NCI-H1930 (cell line): ENCODE measurements around the gene RAB3D.
"Not testable (repeated sequence)": the region's sequence is repeated elsewhere in the genome, so short reads cannot be mapped to it uniquely, and the experiment has no call there.

Experiments
- DNase-seq, 2 experiments: peaks; one replicate each; lab custom pipeline; 2025; lab: John Stamatoyannopoulos, UW

The RAB3D gene

GRCh38 chr19:11338121-11338520, 1.3 kb downstream of the RAB3D start:
- no peak for DNase-seq

DNA sequence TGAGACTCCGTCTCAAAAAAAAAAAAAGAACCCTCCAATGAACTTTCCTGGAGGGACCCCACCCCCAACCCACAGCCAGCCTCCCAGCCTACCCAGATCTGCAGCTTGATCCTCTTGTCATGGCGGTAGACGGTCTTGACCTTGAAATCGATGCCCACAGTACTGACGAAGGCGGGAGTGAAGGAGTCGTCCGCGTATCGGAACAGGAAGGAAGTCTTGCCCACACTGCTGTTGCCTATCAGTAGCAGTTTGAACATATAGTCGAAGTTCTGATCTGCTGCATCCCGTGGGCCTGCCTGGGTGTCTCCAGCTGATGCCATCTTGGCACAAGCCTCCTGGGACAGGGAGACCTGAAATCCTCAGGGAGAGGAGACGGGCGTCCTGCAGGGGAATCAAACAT, 2.4 kb downstream of the RAB3D start:
- no peak for DNase-seq

DNA sequence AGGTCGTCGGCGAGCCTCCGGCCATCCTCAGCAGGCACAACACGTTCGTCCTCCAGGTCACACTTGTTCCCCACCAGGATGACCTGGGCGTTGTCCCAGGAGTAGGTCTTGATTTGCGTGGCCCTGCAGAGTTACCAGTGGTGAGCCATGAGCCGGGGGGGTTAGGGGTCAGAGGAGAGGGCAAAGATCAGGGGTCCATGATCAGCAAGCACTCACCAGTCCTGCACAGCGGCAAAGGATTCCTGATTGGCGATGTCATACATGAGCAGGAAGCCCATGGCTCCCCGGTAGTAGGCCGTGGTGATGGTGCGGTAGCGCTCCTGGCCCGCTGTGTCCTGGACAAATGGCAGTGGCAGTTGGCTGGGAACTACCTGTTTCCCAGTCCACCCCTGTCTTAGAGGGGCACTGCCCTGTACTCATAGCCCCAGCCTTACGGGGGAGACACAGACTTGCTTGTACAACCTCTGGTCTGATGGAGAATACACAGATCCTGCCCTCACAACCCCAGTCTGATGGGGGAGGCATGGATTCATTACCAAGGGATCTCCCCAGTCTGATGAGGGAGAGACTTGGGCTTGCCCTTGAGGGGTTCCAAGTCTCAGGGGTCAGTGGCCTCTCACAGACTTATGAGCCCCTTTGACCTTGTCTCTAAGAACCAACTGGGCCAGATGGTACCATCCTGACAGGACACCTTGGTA, 3.9 kb downstream of the RAB3D start:
- DNase-seq: no peak

DNA sequence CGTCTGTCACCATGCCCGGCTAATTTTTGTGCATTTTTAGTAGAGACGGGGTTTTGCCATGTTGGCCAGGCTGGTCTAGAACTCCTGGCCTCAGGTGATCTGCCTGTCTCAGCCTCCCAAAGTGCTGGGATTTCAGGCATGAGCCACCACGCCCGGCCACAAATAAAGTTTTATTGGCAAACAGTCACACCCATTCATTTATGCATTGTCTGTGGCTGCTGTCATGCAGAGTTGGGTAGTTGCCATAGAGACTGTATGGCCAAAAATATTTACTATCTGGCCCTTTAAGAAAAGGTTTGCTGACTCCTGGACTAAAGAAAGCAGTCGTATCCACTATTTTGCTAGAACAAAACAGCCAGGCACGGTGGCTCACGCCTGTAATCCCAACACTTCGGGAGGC, 5.6 kb downstream of the RAB3D start:
- DNase-seq: not testable (repeated sequence)

- DNase-seq: no peak
Measured at GRCh38 chr19:11332822-11333221, 6.6 kb downstream of the RAB3D start.

GRCh38 chr19:11331502-11331901, 8.0 kb downstream of the RAB3D start:
- DNase-seq: no peak

DNA sequence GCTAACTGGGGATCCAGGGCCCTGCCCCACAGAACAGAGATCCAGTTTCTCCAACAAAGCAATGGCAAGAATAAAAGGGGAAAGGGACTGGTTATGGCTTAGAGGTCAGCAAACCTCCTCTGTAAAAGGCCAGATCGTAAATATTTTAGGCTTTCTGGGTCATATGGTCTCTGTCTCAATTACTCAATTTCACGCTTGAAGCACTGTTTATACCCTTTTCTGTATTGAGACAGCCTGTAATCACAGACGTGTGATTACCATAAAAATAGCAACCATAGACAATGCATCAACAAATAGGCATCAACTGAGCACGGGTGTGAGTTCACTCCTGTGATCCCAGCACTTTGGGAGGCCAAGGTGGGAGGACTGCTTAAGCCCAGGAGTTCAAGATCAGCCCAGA, 9.3 kb downstream of the RAB3D start:
- no peak for DNase-seq

- no peak for DNase-seq
Measured at GRCh38 chr19:11325544-11325943, 13.9 kb downstream of the RAB3D start.

- DNase-seq: no peak
Measured at GRCh38 chr19:11324748-11325389, 14.6 kb downstream of the RAB3D start.

- DNase-seq: no peak
Measured at GRCh38 chr19:11324079-11324661, 15.3 kb downstream of the RAB3D start.

DNA sequence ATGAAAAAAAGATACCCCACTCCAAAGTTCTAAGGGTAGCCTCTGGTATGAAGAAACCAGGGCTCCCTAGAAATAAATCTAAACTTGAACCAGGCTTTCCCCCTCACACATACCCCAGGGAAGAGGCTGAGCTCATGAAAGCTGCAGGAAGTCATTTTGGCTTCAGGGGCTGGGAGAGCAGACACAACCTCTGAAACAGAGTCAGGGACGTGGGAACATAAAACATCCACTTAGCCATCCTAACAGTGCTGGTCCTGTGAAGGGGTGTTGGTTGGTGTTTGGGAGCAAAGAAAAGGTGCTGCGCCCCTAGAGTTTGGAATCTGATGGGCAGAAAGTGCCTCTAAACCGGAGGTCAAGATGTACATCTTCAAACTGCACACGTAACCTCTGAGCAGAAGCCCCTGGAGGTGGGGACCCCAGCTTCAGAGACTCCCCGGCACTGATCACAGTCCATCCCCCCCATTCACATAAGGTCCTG, 15.8 kb downstream of the RAB3D start:
- no peak for DNase-seq

- no peak for DNase-seq
Measured at GRCh38 chr19:11322269-11323024, 17.0 kb downstream of the RAB3D start.

DNA sequence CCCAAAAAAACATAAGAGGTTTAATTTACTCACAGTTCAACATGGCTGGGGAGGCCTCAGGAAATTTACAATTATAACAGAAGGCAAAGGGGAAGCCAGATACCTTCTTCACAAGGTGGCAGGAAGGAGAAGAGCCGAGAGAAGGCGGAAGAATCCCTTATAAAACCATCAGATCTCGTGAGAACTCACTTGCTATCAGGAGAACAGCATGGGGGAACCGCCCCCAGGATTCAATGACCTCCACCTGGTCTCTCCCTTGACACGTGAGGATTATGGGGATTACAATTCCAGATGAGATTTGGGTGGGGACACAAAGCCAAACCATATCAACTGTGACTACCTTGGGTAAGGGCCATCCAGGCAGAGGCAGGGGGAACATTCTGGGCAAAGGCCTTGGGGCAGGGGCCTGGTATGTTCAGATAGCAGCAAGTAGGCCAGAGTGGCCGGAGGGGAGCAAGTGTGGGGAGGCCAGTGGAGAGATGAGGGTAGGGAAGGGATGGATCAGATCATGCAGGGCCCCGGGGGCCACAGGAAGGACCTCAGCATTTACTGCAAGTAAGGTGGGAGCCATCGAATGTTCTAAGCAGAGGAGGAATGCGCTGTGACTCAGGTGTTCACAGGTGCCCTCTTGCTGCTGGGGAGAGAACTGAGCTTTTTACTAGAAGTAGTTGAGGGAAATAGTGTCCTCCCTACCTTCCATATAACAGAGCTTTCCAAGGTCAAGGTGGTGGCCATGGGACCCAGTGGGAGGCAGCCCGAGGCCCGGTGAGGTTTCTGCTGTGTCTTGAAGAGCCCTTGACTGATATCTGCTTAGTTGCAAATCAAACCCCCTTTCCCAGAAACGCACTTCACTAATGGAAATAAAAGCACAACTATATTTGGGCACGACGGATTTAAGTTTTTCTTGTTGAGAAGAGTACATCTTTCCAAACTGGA, 18.0 kb downstream of the RAB3D start:
- DNase-seq: no peak

GRCh38 chr19:11320278-11320995, 19.0 kb downstream of the RAB3D start:
- DNase-seq: not testable (repeated sequence)

DNA sequence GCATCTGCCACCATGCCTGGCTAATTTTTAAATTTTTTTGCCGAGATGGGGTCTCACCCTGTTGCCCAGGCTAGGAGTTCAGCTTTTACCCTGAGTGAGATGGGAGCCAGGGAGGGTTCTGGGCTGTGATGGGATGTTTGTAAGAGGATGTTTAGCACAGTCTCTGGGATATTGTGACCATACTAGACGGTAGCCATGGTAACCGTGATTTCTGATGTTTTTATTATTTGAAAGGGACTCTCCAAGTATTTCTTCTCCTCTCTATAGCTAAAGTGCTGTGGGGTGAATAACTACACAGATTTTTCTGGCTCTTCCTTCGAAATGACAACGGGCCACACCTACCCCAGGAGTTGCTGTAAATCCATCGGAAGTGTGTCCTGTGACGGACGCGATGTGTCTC, 33.1 kb downstream of the RAB3D start:
- no peak for DNase-seq

- DNase-seq: no peak
Measured at GRCh38 chr19:11304936-11305335, 34.5 kb downstream of the RAB3D start.

GRCh38 chr19:11300811-11301120, 38.7 kb downstream of the RAB3D start:
- no peak for DNase-seq

DNA sequence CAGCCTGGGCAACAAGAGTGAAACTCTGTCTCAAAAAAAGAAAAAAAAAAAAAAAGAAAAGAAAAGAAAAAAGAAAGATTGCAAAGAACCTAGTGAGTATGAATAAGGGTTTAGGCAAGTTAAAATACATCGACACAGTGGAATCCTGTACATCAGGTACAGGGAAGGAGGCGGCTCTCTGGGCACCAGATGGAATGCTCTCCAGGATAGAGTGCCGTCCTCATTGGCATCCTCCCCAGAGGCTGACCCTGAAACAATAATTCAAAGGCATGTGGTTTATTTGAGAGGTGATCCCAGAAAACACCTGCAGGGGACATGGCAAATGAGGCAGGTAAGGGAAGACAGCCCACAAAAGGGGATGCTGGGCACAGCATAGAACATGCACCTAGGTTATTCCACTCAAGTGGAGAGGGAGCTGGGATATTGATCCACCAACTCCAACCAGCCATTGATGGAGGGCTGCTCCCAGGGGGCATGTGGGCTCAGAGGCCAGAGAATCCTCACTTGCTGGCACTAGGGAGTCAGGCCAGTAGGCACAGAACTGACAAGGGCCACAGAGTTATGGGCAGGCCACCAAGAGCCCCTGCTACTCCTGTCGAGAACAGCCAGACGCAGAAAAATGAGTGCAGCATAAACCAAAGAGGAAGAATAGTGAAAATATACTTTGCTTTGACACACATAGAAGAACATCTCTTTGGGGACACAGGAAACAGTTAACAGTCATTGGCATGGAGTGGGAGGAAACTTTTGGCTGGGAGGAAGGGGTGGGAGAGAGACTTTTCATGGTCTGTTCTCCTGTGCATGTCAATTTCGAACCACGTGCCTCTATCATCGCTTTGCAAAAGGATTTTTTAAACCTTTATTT, 39.3 kb downstream of the RAB3D start:
- no peak for DNase-seq

GRCh38 chr19:11296264-11296663, 43.2 kb downstream of the RAB3D start:
- DNase-seq: no peak

DNA sequence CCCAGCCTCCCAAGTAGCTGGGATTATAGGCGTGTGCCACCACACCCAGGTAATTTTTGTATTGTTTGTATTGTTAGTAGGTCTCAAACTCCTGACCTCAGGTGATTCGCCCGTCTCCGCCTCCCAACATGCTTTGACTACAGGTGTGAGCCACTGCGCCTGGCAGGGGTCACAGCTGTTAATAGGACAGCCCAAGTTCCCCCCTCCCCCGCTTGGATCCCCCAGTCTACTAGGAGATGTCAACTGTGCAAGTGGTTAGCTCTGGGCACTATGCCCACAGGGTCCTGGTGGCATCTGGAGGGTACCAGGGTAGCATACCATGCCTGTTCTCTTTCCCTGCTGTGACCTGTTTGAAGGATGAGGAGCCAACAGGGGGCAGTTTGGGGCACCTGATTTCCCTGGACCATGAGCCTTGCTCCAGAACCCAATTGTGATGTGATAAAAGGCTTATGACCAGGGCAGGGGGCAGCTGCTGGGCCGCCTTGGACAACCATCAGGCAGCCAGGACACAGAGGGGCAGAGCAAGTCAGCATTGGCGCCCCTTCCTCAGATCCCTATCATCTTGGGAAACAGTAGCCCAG, 43.7 kb downstream of the RAB3D start, which contains the start of gene TSPAN16:
TSS of gene TSPAN16 (plus strand) at position 496 of the 581 bp plus-strand sequence. CDS start 138 bp downstream, outside the sequence.
- no peak for DNase-seq
